ENCODE measurements around the gene CFAP73.

- TF ChIP-seq CTCF (IDR thresholded peaks at IDR 0.05) (no peak), ZNF396 (CRISPR knock-in tag; IDR thresholded peaks at IDR 0.05; ENCODE audit: borderline replicate concordance) (no peak), SP1 (CRISPR knock-in tag; conservative IDR thresholded peaks at IDR 0.05) (no peak), USF1 (CRISPR knock-in tag; IDR thresholded peaks at IDR 0.05) (no peak), ZNF232 (CRISPR knock-in tag; IDR thresholded peaks at IDR 0.05) (no peak), CREM (CRISPR knock-in tag; IDR thresholded peaks at IDR 0.05) (no peak), CBFB (CRISPR knock-in tag; IDR thresholded peaks at IDR 0.05; ENCODE audit: low read depth) (no peak), ATF6 (CRISPR knock-in tag; IDR thresholded peaks at IDR 0.05) (no peak), IRF1 (CRISPR knock-in tag; IDR thresholded peaks at IDR 0.05) (no peak)
Observed at GRCh38 chr12:113170457-113170856, 20.9 kb downstream of the CFAP73 start.
